ENCODE results near the gene GOLGA6L7.
"Not testable (repeated sequence)": the region's sequence is repeated elsewhere in the genome, so short reads cannot be mapped to it uniquely, and the experiment has no call there.

The GOLGA6L7 gene

DNA sequence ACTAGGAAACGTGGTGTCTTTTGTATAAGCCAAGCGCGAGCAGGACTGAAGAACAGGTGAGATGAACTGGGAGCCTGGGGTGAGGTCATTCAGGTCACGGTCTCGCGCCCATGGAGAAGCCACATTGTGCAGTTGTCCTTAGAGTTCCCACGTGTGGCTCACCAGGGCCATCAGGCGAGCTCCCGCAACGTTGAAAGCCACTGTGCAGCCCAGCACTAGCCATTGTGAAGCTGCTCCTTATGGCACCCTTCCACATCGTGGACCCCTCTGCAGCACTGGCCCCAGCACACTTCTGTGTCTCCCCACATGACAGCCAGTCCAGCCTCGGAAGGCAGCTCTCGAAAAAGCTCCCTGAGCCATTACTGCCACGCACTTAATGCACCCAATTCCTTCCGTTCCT, 29.8 kb upstream of the GOLGA6L7 start:
- Mint-ChIP-seq H3K4me3 (no peak overlapping the region), H3K36me3 (ENCODE audit: insufficient read depth) (no peaks in the 10 kb centered on the region), H3K27me3 (no peaks in the 10 kb centered on the region), H3K4me1 (peaks cover 7% of the 10 kb centered on the region), H3K9me3 (no peaks in the 10 kb centered on the region), H3K27ac (ENCODE audit: low read depth) (no peak overlapping the region)
- DNase-seq (ENCODE audit: low spot score in 2 of 2) (no peak), ATAC-seq (replicated peaks; ENCODE audit: extremely low read depth, poor library complexity, severe bottlenecking) (no peak)

- DNase-seq (ENCODE audit: low spot score in 2 of 2) (no peak), ATAC-seq (replicated peaks; ENCODE audit: extremely low read depth, poor library complexity, severe bottlenecking) (no peak)
- no peak overlapping the region for H3K27ac Mint-ChIP-seq (ENCODE audit: low read depth)
- no peak overlapping the region for H3K4me3 Mint-ChIP-seq
- no peaks in the 10 kb centered on the region for H3K36me3 Mint-ChIP-seq (ENCODE audit: insufficient read depth)
- H3K9me3 Mint-ChIP-seq, result no peaks in the 10 kb centered on the region
- no peaks in the 10 kb centered on the region for H3K27me3 Mint-ChIP-seq
- H3K4me1 Mint-ChIP-seq, result peaks cover 7% of the 10 kb centered on the region
Measured at GRCh38 chr15:28876845-28877185, 28.4 kb upstream of the GOLGA6L7 start.

- Mint-ChIP-seq H3K4me1 (peaks cover 7% of the 10 kb centered on the region), H3K27me3 (no peaks in the 10 kb centered on the region), H3K36me3 (ENCODE audit: insufficient read depth) (no peaks in the 10 kb centered on the region), H3K27ac (ENCODE audit: low read depth) (no peak overlapping the region), H3K4me3 (no peak overlapping the region), H3K9me3 (no peaks in the 10 kb centered on the region)
- DNase-seq (ENCODE audit: low spot score in 2 of 2) (no peak), ATAC-seq (replicated peaks; ENCODE audit: extremely low read depth, poor library complexity, severe bottlenecking) (no peak)
Measured at GRCh38 chr15:28876131-28876844, 27.8 kb upstream of the GOLGA6L7 start.

DNA sequence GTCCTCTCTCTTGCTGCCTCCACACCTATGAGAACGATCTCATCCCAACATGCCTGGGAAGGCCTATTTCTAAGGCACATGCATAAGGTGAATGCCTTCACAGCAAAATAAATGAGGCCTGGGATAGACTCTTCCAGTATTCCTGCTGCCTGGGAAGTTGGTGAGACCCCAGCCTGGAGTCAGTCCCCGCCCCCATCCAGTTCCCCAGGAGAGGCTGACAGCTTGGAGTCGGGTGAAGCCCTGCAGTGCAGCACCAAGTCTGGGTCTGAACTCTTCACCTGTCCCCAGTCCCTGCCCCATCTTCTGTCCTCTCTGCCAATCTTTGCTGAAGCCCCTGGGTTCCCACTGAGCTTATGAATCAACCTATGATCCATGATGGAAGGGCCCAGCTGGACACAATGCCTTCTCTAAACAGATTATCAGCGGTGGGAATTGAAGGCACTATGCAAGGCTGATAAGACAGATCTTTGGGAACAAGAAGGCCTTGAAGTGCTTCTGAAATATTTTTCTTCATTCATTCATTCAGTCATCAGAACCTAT, 27.1 kb upstream of the GOLGA6L7 start:
- ATAC-seq (replicated peaks; ENCODE audit: extremely low read depth, poor library complexity, severe bottlenecking), result no peak
- no peaks in the 10 kb centered on the region for H3K27me3 Mint-ChIP-seq
- no peak overlapping the region for H3K27ac Mint-ChIP-seq (ENCODE audit: low read depth)
- no peaks in the 10 kb centered on the region for H3K9me3 Mint-ChIP-seq
- H3K4me3 Mint-ChIP-seq, result no peak overlapping the region
- no peaks in the 10 kb centered on the region for H3K36me3 Mint-ChIP-seq (ENCODE audit: insufficient read depth)
- H3K4me1 Mint-ChIP-seq, result peaks cover 7% of the 10 kb centered on the region
- DNase-seq (ENCODE audit: low spot score in 2 of 2), result no peak

GRCh38 chr15:28873585-28874190, 25.2 kb upstream of the GOLGA6L7 start:
- H3K36me3 Mint-ChIP-seq (ENCODE audit: insufficient read depth), result no peaks in the 10 kb centered on the region
- DNase-seq (ENCODE audit: low spot score in 2 of 2), result no peak
- no peak overlapping the region for H3K4me3 Mint-ChIP-seq
- H3K27me3 Mint-ChIP-seq, result peaks cover under 1% of the 10 kb centered on the region
- H3K4me1 Mint-ChIP-seq, result peaks cover 7% of the 10 kb centered on the region
- no peaks in the 10 kb centered on the region for H3K9me3 Mint-ChIP-seq
- ATAC-seq (replicated peaks; ENCODE audit: extremely low read depth, poor library complexity, severe bottlenecking), result no peak
- no peak overlapping the region for H3K27ac Mint-ChIP-seq (ENCODE audit: low read depth)

DNA sequence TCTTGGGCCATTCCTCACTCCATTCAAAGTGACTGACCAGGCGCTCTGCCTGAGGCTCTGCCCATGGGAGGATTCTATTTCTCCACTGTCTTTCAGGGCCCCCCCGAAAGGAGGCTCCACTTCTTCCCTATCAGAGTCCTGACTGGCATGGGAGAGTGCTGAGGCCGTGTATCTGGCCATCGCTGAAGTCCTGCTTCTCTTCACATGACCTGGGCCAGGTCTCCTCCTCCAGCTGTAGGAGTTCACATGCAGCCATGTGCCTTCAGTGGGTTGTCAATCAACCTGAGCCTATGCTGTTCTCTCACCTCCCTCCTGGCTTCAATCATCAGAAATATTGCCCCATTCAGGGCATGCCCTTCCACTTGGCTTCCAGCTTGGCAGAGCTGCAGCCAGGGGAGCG, 24.6 kb upstream of the GOLGA6L7 start:
- DNase-seq (ENCODE audit: low spot score in 2 of 2), result no peak
- no peaks in the 10 kb centered on the region for H3K36me3 Mint-ChIP-seq (ENCODE audit: insufficient read depth)
- H3K4me3 Mint-ChIP-seq, result no peak overlapping the region
- no peak for ATAC-seq (replicated peaks; ENCODE audit: extremely low read depth, poor library complexity, severe bottlenecking)
- no peak overlapping the region for H3K27ac Mint-ChIP-seq (ENCODE audit: low read depth)
- no peaks in the 10 kb centered on the region for H3K9me3 Mint-ChIP-seq
- peaks cover 7% of the 10 kb centered on the region for H3K4me1 Mint-ChIP-seq
- H3K27me3 Mint-ChIP-seq, result peaks cover 8% of the 10 kb centered on the region

DNA sequence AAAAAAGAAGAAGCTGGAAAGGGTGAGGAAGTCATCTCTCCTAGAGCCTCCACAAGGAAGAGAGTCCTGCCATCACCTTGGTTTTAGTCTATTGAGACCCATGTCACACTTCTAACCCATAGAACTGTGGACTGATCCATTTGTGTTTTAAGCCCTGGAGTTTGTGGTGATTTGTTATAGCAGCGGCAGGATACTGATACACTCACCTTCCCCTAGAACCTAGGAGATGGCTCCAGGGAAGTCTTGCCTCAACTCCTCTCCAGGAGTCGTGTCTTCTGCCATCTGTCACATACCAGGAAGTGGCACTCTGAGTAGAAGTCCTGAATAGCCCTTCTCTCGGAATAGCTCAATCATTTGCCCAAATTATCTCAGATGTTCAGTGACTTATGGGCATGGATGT, 22.7 kb upstream of the GOLGA6L7 start:
- peaks cover 13% of the 10 kb centered on the region for H3K27me3 Mint-ChIP-seq
- ATAC-seq (replicated peaks; ENCODE audit: extremely low read depth, poor library complexity, severe bottlenecking), result no peak
- no peak overlapping the region for H3K4me3 Mint-ChIP-seq
- H3K4me1 Mint-ChIP-seq, result peaks cover 7% of the 10 kb centered on the region
- H3K9me3 Mint-ChIP-seq, result no peaks in the 10 kb centered on the region
- no peak overlapping the region for H3K27ac Mint-ChIP-seq (ENCODE audit: low read depth)
- DNase-seq (ENCODE audit: low spot score in 2 of 2), result no peak
- H3K36me3 Mint-ChIP-seq (ENCODE audit: insufficient read depth), result no peaks in the 10 kb centered on the region

DNA sequence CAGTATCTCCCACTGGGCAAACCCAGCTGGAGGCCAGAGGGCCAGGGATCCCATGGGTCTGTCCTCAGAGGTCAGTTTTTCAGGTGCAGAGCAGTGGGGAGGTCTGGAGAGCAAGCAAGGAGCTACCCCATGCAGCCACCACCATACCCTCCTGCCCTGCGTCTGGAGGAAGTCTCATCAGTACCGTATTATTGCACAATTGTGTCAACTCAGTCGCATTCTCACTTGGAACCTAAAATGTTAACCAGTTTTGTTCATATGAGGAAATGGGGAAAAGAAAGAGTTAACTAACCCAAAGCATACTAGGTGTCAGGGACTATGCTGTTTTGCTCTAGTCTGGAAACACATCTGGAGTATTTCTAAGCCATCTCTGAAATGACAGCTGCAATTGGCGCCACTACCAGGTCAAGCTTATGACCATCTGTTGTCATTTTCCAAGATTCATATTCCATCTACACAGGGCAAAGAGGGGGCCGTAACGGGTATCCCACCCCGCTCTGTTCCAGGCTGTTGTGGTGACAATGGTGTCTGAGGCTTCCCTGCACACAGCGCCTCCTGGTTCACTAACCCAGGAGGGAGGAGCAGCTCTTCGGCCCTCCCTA, 20.4 kb upstream of the GOLGA6L7 start:
- Mint-ChIP-seq H3K36me3 (ENCODE audit: insufficient read depth) (no peaks in the 10 kb centered on the region), H3K4me1 (peaks cover 6% of the 10 kb centered on the region), H3K27me3 (peaks cover 13% of the 10 kb centered on the region), H3K9me3 (no peaks in the 10 kb centered on the region), H3K27ac (ENCODE audit: low read depth) (no peak overlapping the region), H3K4me3 (no peak overlapping the region)
- ATAC-seq (replicated peaks; ENCODE audit: extremely low read depth, poor library complexity, severe bottlenecking) (no peak), DNase-seq (ENCODE audit: low spot score in 2 of 2) (no peak)

DNA sequence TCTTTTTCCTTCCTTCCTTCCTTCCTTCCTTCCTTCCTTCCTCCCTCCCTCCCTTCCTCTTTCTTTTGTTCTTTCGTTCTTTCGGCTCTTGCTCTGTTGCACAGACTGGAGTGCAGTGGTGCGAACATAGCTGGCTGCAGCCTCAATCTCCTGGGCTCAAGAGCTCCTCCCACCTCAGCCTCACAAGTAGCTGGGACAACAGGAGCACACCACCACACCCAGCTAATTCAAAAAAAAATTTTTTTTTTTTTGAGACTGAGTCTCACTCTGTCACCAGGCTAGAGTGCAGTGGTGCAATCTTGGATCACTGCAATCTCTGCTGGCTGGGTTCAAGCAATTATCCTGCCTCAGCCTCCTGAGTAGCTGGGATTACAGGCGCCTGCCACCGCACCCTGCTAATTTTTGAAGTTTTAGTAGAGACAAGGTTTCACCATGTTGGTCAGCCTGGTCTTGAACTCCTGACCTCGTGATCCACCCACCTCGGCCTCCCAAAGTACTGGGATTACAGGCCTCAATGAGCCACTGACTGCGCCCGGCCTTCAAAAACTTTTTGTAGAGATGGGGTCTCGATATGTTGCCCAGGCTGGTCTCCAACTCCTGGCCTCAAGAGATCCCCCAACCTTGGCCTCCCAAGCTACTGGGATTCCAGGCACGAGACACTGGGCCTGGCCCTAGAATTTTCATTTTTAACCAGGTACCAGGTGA, 13.3 kb upstream of the GOLGA6L7 start:
- not testable (repeated sequence) for ATAC-seq (replicated peaks; ENCODE audit: extremely low read depth, poor library complexity, severe bottlenecking); DNase-seq (ENCODE audit: low spot score in 2 of 2); H3K4me3 Mint-ChIP-seq; H3K9me3 Mint-ChIP-seq; H3K4me1 Mint-ChIP-seq; H3K27ac Mint-ChIP-seq (ENCODE audit: low read depth); H3K36me3 Mint-ChIP-seq (ENCODE audit: insufficient read depth); H3K27me3 Mint-ChIP-seq

DNA sequence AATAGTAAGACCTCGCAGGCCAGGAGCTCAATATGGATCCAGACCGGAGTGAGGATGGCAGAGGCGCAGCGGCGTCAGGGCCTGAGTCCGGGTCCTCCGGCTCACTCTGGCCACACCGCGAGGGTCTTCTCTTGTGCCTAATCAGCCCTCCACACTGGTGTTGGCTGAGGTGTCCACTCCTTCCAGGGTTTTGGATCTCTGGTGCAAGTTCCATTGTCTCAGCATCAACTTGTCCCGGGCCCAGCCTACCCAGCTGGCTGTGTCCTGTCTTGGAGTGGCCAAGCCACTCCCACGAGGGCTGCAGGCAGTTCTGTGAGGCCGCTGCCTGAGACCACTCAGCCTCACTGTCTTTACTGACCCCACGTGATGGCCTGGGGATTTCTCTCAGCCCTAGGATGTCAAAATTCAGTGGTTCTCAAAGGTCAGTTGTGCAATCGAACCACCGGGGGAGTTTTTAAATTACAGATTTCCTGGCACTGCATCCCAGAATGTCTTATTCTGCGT, 12.6 kb upstream of the GOLGA6L7 start:
- no peak overlapping the region for H3K27ac Mint-ChIP-seq (ENCODE audit: low read depth)
- no peaks in the 10 kb centered on the region for H3K27me3 Mint-ChIP-seq
- no peaks in the 10 kb centered on the region for H3K36me3 Mint-ChIP-seq (ENCODE audit: insufficient read depth)
- H3K4me3 Mint-ChIP-seq, result no peak overlapping the region
- ATAC-seq (replicated peaks; ENCODE audit: extremely low read depth, poor library complexity, severe bottlenecking), result no peak
- H3K9me3 Mint-ChIP-seq, result no peaks in the 10 kb centered on the region
- no peak for DNase-seq (ENCODE audit: low spot score in 2 of 2)
- no peaks in the 10 kb centered on the region for H3K4me1 Mint-ChIP-seq

GRCh38 chr15:28854578-28854977, 6.1 kb upstream of the GOLGA6L7 start:
- H3K9me3 Mint-ChIP-seq; ATAC-seq (replicated peaks; ENCODE audit: extremely low read depth, poor library complexity, severe bottlenecking); H3K27me3 Mint-ChIP-seq; H3K4me1 Mint-ChIP-seq; H3K27ac Mint-ChIP-seq (ENCODE audit: low read depth); H3K4me3 Mint-ChIP-seq; DNase-seq (ENCODE audit: low spot score in 2 of 2); H3K36me3 Mint-ChIP-seq (ENCODE audit: insufficient read depth): not testable (repeated sequence)

DNA sequence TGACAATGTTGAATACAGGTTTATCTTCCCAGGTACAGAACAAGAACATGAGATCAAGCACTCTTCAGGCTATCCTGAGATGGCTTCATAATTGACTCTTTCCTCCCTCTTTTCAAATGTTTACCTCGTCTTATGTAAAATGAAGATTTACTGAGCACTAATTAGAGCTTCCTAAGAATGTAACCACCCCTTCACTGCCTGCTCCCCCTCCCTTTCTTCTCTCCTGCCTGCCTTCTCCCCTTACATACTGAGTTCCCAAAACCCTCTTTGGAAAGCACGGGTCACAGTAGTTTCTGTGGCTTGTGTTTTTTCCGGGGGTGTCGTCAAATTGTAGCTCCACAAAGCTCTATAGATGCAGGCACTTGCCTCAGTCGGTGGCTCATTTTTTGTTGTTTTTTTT, 5.2 kb upstream of the GOLGA6L7 start:
- not testable (repeated sequence) for H3K36me3 Mint-ChIP-seq (ENCODE audit: insufficient read depth); H3K27me3 Mint-ChIP-seq; DNase-seq (ENCODE audit: low spot score in 2 of 2); H3K9me3 Mint-ChIP-seq; H3K4me1 Mint-ChIP-seq; ATAC-seq (replicated peaks; ENCODE audit: extremely low read depth, poor library complexity, severe bottlenecking); H3K27ac Mint-ChIP-seq (ENCODE audit: low read depth); H3K4me3 Mint-ChIP-seq

Measured in central memory CD8-positive, alpha-beta T cell (primary cell).